WTC11 (cell line): ENCODE results near the gene ZC3H14.

ENCODE experiments used
- AFF4 ChIP-seq: sonication (generic); formaldehyde crosslinking; IDR thresholded peaks from 2 replicates; pipeline ENCODE4 v1.8.1; 2023; ENCODE audit warnings: mild to moderate bottlenecking, missing genetic modification reagents, borderline replicate concordance
- CREB1 ChIP-seq: sonication (generic); formaldehyde crosslinking; IDR thresholded peaks from 2 replicates; pipeline ENCODE4 v1.8.0; 2023; ENCODE audit warnings: mild to moderate bottlenecking, missing genetic modification reagents
- CTCF ChIP-seq: fragments of 200-600 bp; IDR thresholded peaks from 2 replicates; pipeline ENCODE4 v1.8.0; 2022; ENCODE audit warnings: antibody characterized with exemption

- TF ChIP-seq CREB1 (no peak), CTCF (no peak), AFF4 (CRISPR knock-in tag) (no peak)
These were observed 45.9 kb upstream of the ZC3H14 start for GRCh38 chr14:88516861-88517357.
